H9 (cell line): ENCODE data around the gene TMEM229A. TPM values are rescaled to one million over a fixed set of nuclear protein-coding genes. Genes with fewer than 3 reads are reported as not detected.

Experiments used
- DNase-seq: peaks from one replicate; pipeline ENCODE4 v3.0.0-alpha.2; 2017
- H2AFZ ChIP-seq: one replicate; pipeline ENCODE4 v1.6.1; 2013; ENCODE audit warnings: mild to moderate bottlenecking, low read length, control low read depth, moderate library complexity
- H2AK5ac ChIP-seq: 2 replicates; pipeline ENCODE4 v1.6.1; 2013; ENCODE audit warnings: low read length, control low read depth, mixed read lengths; ENCODE audit not compliant: insufficient read length
- H2BK120ac ChIP-seq: one replicate; pipeline ENCODE4 v1.6.1; 2013; ENCODE audit warnings: low read depth, mild to moderate bottlenecking, low read length, control low read depth, inconsistent platforms; ENCODE audit not compliant: poor library complexity, severe bottlenecking
- H2BK12ac ChIP-seq: 2 replicates; pipeline ENCODE4 v1.6.1; 2013; ENCODE audit warnings: low read length, control low read depth, mixed read lengths, low read depth; ENCODE audit not compliant: insufficient read length
- H2BK15ac ChIP-seq: 2 replicates; pipeline ENCODE4 v1.6.1; 2013; ENCODE audit warnings: low read depth, low read length, control low read depth
- H2BK20ac ChIP-seq: one replicate; pipeline ENCODE4 v1.6.1; 2013; ENCODE audit warnings: low read depth, mild to moderate bottlenecking, low read length, control low read depth, inconsistent platforms; ENCODE audit not compliant: poor library complexity, severe bottlenecking
- H2BK5ac ChIP-seq: 2 replicates; pipeline ENCODE4 v1.6.1; 2013; ENCODE audit warnings: low read length, control low read depth, mixed read lengths; ENCODE audit not compliant: insufficient read length
- H3K14ac ChIP-seq: 2 replicates; pipeline ENCODE4 v1.6.1; 2013; ENCODE audit warnings: low read length, control low read depth; ENCODE audit not compliant: insufficient read depth
- H3K18ac ChIP-seq: 2 replicates; pipeline ENCODE4 v1.6.1; 2013; ENCODE audit warnings: low read depth, mild to moderate bottlenecking, mixed read lengths, low read length, control low read depth; ENCODE audit not compliant: insufficient read length
- H3K23ac ChIP-seq: 2 replicates; pipeline ENCODE4 v1.6.1; 2013; ENCODE audit warnings: low read length, control low read depth, mixed read lengths, low read depth; ENCODE audit not compliant: insufficient read length
- H3K23me2 ChIP-seq: 2 replicates; pipeline ENCODE4 v1.6.1; 2013; ENCODE audit warnings: low read depth, mild to moderate bottlenecking, mixed read lengths, low read length, control low read depth; ENCODE audit not compliant: insufficient read length, poor library complexity, severe bottlenecking
- H3K27ac ChIP-seq: 2 replicates; pipeline ENCODE4 v1.5.1; 2013; ENCODE audit warnings: low read length, control low read depth, mixed read lengths, low read depth; ENCODE audit not compliant: insufficient read length
- H3K27me3 ChIP-seq: 2 replicates; pipeline ENCODE4 v1.6.1; 2013; ENCODE audit warnings: low read length, control low read depth, inconsistent platforms; ENCODE audit not compliant: insufficient read depth
- H3K4ac ChIP-seq: 2 replicates; pipeline ENCODE4 v1.6.1; 2013; ENCODE audit warnings: low read depth, mild to moderate bottlenecking, control low read depth, inconsistent platforms, low read length, moderate library complexity
- H3K4me1 ChIP-seq: 2 replicates; pipeline ENCODE4 v1.6.1; 2013; ENCODE audit warnings: low read length, control low read depth, inconsistent platforms; ENCODE audit not compliant: insufficient read depth
- H3K4me2 ChIP-seq: 2 replicates; pipeline ENCODE4 v1.6.1; 2013; ENCODE audit warnings: low read length, control low read depth, mixed read lengths; ENCODE audit not compliant: insufficient read length, insufficient read depth
- H3K56ac ChIP-seq: 2 replicates; pipeline ENCODE4 v1.6.1; 2013; ENCODE audit warnings: low read depth, mild to moderate bottlenecking, mixed read lengths, low read length, control low read depth; ENCODE audit not compliant: insufficient read length
- H3K79me1 ChIP-seq: 2 replicates; pipeline ENCODE4 v1.6.1; 2013; ENCODE audit warnings: low read depth, mild to moderate bottlenecking, moderate library complexity, low read length, control low read depth, inconsistent platforms; ENCODE audit not compliant: insufficient read depth, poor library complexity, severe bottlenecking
- H3K79me2 ChIP-seq: 2 replicates; pipeline ENCODE4 v1.6.1; 2013; ENCODE audit warnings: low read length, control low read depth, inconsistent platforms; ENCODE audit not compliant: insufficient read depth
- H3K9ac ChIP-seq: 2 replicates; pipeline ENCODE4 v1.6.1; 2013; ENCODE audit warnings: low read length, control low read depth, mixed read lengths; ENCODE audit not compliant: insufficient read length; ENCODE audit errors: extremely low read depth
- H3K9me3 ChIP-seq: one replicate; pipeline ENCODE4 v1.6.1; 2013; ENCODE audit warnings: low read depth, low read length, inconsistent platforms; ENCODE audit not compliant: control insufficient read depth
- H3T11ph ChIP-seq: one replicate; pipeline ENCODE4 v1.6.1; 2013; ENCODE audit warnings: mild to moderate bottlenecking, low read length, control low read depth, inconsistent platforms
- H4K20me1 ChIP-seq: one replicate; pipeline ENCODE4 v1.6.1; 2013; ENCODE audit not compliant: control insufficient read depth, insufficient read length, insufficient read depth
- H4K5ac ChIP-seq: 2 replicates; pipeline ENCODE4 v1.6.1; 2013; ENCODE audit warnings: low read depth, mild to moderate bottlenecking, mixed read lengths, low read length, control low read depth; ENCODE audit not compliant: insufficient read length
- H4K8ac ChIP-seq: replicated peaks from 2 replicates; pipeline ENCODE4 v1.6.1; 2013; ENCODE audit warnings: low read length, control low read depth, mixed read lengths, low read depth; ENCODE audit not compliant: insufficient read length
- H4K91ac ChIP-seq: 2 replicates; pipeline ENCODE4 v1.6.1; 2013; ENCODE audit warnings: low read depth, mild to moderate bottlenecking, moderate library complexity, mixed read lengths, low read length, control low read depth; ENCODE audit not compliant: insufficient read length
- H3K27ac Mint-ChIP-seq, 3 experiments: 2 replicates in 2 of 3; 3 replicates in 1 of 3; pipeline ENCODE4 v1.8.0; 2020 to 2021; ENCODE audit warnings: mixed read lengths in 3 of 3, mild to moderate bottlenecking in 1 of 3, moderate library complexity in 1 of 3
- H3K27me3 Mint-ChIP-seq: 2 replicates; pipeline ENCODE4 v1.8.0; 2021; ENCODE audit warnings: low read depth, mild to moderate bottlenecking, moderate library complexity, mixed read lengths
- H3K36me3 Mint-ChIP-seq, 3 experiments: 2 replicates in 2 of 3; 3 replicates in 1 of 3; pipeline ENCODE4 v1.8.0; 2020 to 2021; ENCODE audit warnings: low read depth in 3 of 3, mixed read lengths in 3 of 3; ENCODE audit not compliant: insufficient read depth in 1 of 3
- H3K4me1 Mint-ChIP-seq, 2 experiments: 2 replicates each; pipeline ENCODE4 v1.8.0; 2020; ENCODE audit warnings: mixed read lengths in 2 of 2
- H3K4me3 Mint-ChIP-seq, 2 experiments: 2 replicates in 1 of 2; 3 replicates in 1 of 2; pipeline ENCODE4 v1.8.0; 2020 to 2021; ENCODE audit warnings: mild to moderate bottlenecking in 2 of 2, mixed read lengths in 2 of 2, moderate library complexity in 1 of 2
- H3K9me3 Mint-ChIP-seq, 2 experiments: 2 replicates in 1 of 2; 3 replicates in 1 of 2; pipeline ENCODE4 v1.8.0; 2020; ENCODE audit warnings: mild to moderate bottlenecking in 2 of 2, mixed read lengths in 2 of 2, moderate library complexity in 1 of 2
- CTCF ChIP-seq: fragments of 200-600 bp; sonication (generic); conservative IDR thresholded peaks from 3 replicates; pipeline ENCODE4 v1.8.0; 2021; ENCODE audit warnings: antibody characterized with exemption, mild to moderate bottlenecking
- WGBS: extraction: QIAGEN DNeasy Blood & Tissue Kit; methylation state at CpG from one replicate; pipeline ENCODE4 v1.1.7; 2013; ENCODE audit warnings: missing lambda C conversion rate, low lambda C conversion rate, mixed read lengths; ENCODE audit not compliant: insufficient read length; ENCODE audit errors: extremely low coverage; 5-methylcytosine and 5-hydroxymethylcytosine counted together
- total RNA-seq: library from RNA; stranded (reverse); gene quantifications from 2 replicates; pipeline ENCODE4 v1.2.1, GENCODE V29; 2021

The TMEM229A gene
- total RNA-seq, 1 experiment from 2014 or later: 0.37 TPM

- H3K56ac ChIP-seq: no peak overlapping the region
- no peaks in the 10 kb centered on the region for H3K36me3 Mint-ChIP-seq
- no peaks in the 10 kb centered on the region for H3K27me3 Mint-ChIP-seq
- no peak overlapping the region for H3K23ac ChIP-seq
- no peak overlapping the region for H3K27ac Mint-ChIP-seq
- no peak for DNase-seq
- H3K14ac ChIP-seq: no peak overlapping the region
- no peak overlapping the region for H3K4ac ChIP-seq
- H2BK12ac ChIP-seq: no peak overlapping the region
- H4K5ac ChIP-seq: no peak overlapping the region
- H3K9me3 Mint-ChIP-seq: no peaks in the 10 kb centered on the region; a peak in 1 of 5 replicates
- WGBS: no CpG with 5 or more reads among the region's 1 CpG
- H3K27me3 ChIP-seq: no peaks in the 10 kb centered on the region
- H2BK120ac ChIP-seq: no peak overlapping the region
- no peaks in the 10 kb centered on the region for H4K20me1 ChIP-seq
- H2AFZ ChIP-seq: no peak overlapping the region
- H4K91ac ChIP-seq: no peak overlapping the region
- H2BK5ac ChIP-seq: no peak overlapping the region
- H3K23me2 ChIP-seq: no peaks in the 10 kb centered on the region
- no peak overlapping the region for H4K8ac ChIP-seq
- no peak overlapping the region for H3K18ac ChIP-seq
- no peaks in the 10 kb centered on the region for H3K79me2 ChIP-seq
- no peak overlapping the region for H3K27ac ChIP-seq
- no peak overlapping the region for H3K4me2 ChIP-seq
- H2AK5ac ChIP-seq: no peak overlapping the region
- no peak overlapping the region for H3T11ph ChIP-seq
- no peak for TF ChIP-seq CTCF
- no peaks in the 10 kb centered on the region for H3K9me3 ChIP-seq
- H3K79me1 ChIP-seq: no peaks in the 10 kb centered on the region
- H3K4me1 Mint-ChIP-seq: no peaks in the 10 kb centered on the region
- no peak overlapping the region for H2BK15ac ChIP-seq
- no peaks in the 10 kb centered on the region for H3K4me1 ChIP-seq
- no peak overlapping the region for H3K4me3 Mint-ChIP-seq
- H3K9ac ChIP-seq: no peak overlapping the region
- H2BK20ac ChIP-seq: no peak overlapping the region
These were observed 29.3 kb upstream of the TMEM229A start for GRCh38 chr7:124062171-124062570.
